ENCODE measurements around the gene VPS26A. TPM values are rescaled to one million over a fixed set of nuclear protein-coding genes. Genes with fewer than 3 reads are reported as not detected.
A peak's percentile ranks its signal among the peaks of the same experiment; 100 is the strongest.

Gene VPS26A
- total RNA-seq, 6 experiments from 2014 or later = 47.9 to 62.8 (median 61.4) TPM

DNA sequence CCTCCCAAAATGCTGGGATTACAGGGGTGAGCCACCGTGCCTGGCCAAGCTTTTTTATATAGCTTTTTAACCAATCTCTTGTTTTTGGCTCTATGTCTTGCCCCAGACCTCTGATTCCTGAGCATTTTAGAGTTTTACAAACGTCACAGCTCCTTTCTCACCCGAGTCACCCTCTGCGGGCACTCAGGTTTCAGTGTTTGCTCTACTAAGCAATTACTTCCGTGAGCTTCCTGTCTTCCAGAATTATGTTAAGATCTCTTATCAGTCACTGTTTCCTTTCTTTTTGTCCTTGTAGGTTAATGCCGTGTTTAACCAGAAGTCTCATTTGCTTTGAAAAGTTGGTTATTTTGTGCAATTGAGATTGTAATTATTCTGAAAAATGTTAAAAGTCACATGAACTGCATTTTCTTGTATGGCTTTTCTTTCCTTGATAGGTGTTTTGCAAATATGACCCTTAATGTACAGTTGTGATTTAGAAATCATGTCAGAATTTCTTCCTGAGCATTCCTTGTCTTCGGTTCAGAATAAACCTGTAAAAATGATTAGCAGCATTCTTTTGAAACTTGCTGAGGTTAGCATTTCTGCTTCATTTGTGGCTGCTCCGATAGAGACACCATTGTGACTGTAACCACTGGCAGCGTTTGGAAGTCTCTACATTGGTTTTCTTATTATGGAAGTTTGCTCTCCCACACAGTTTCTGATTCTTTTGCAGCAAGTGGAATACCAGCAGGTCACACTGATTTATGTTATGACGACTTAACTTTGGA is 91.6 kb downstream of the VPS26A start:
- DNase-seq = no peak
- TF ChIP-seq, protein P1, sequence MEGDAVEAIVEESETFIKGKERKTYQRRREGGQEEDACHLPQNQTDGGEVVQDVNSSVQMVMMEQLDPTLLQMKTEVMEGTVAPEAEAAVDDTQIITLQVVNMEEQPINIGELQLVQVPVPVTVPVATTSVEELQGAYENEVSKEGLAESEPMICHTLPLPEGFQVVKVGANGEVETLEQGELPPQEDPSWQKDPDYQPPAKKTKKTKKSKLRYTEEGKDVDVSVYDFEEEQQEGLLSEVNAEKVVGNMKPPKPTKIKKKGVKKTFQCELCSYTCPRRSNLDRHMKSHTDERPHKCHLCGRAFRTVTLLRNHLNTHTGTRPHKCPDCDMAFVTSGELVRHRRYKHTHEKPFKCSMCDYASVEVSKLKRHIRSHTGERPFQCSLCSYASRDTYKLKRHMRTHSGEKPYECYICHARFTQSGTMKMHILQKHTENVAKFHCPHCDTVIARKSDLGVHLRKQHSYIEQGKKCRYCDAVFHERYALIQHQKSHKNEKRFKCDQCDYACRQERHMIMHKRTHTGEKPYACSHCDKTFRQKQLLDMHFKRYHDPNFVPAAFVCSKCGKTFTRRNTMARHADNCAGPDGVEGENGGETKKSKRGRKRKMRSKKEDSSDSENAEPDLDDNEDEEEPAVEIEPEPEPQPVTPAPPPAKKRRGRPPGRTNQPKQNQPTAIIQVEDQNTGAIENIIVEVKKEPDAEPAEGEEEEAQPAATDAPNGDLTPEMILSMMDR (IDR thresholded peaks at IDR 0.05) = no peak
- H3K4me3 Mint-ChIP-seq = peak overlapping the region; percentile 33
- no peaks in the 10 kb centered on the region for H3K36me3 Mint-ChIP-seq (ENCODE audit: low read depth)
- no peaks in the 10 kb centered on the region for H3K9me3 Mint-ChIP-seq
- peaks cover 37% of the 10 kb centered on the region for H3K4me1 Mint-ChIP-seq (ENCODE audit: low read depth)
- no peak overlapping the region; the same call in 1 of the 2 replicates for H3K27ac Mint-ChIP-seq
- no peaks in the 10 kb centered on the region for H3K27me3 Mint-ChIP-seq (ENCODE audit: insufficient read depth)

DNA sequence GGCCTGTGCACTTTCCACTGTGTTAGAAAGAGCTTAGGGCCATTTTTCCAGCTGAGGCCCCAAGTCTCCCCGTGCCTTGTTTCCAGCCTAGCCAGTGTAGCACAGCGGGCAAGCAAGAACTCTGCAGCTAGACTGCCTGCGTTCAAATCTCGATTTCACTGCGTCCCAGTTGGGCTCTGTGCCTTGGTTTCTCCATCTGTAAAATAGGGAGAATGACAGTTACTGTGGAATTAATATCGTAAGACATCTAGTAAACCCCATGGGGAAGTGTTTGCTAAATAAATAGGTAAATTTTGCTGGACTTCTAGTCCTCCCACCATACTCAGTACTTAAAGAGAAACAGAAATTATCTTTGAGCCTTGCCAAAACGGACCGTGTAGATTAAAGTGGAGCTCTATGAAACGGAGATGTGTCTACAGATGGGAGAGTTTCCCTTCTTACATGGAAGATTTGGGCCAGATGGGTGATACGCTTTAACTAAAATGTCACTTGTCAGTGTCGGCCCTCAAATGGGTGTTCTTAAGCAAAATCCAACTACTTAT is 92.7 kb downstream of the VPS26A start:
- Mint-ChIP-seq H3K4me1 (ENCODE audit: low read depth) (peaks cover 40% of the 10 kb centered on the region), H3K27me3 (ENCODE audit: insufficient read depth) (no peaks in the 10 kb centered on the region), H3K9me3 (no peaks in the 10 kb centered on the region), H3K36me3 (ENCODE audit: low read depth) (no peaks in the 10 kb centered on the region), H3K4me3 (no peak overlapping the region), H3K27ac (no peak overlapping the region)
- TF ChIP-seq, protein P1 (IDR thresholded peaks at IDR 0.05) = no peak
- no peak for DNase-seq

DNA sequence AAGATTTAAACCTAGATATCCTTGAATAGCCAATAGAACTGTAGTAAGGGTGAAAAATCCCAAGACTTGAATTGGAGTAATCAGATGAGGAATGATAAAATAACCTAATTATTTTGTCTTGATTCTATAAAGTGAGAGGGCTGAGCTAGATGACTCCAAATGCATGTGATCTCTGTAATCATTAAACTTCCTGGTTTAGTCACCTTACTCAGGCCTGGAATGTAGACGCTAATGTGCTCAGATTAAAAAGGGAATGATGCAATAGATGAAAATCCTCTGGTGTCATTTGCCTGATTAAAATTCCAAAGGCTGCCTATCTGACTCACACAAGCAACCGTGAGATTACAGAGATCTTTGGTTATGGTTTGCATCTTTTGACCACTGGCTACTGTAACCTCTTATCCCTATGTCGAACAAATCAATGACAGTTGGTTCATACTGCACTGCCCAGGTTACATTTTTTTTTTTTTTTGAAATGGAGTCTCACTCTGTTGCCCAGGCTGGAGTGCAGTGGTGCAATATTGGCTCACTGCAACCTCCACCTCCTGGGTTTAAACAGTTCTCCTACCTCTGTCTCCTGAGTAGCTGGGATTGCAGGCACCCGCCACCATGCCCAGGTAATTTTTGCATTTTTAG is 93.3 kb downstream of the VPS26A start:
- peak; percentile 77 for DNase-seq

DNA sequence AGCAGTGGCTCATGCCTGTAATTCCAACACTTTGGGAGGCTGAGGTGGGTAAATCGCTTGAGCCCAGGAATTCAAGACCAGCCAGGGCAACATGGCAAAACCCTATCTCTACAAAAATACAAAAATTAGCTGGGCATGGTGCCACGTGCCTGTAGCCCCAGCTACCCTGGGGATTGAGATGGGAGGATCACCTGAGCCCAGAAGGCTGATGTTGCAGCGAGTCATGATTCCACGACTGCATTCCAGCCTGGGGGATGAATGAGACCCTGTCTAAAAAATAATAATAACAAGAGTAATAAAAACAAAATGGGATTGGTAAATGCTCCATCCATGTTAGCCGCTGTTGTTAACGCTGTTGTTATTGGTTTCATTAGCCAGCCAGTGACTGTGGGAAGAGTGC is 94.9 kb downstream of the VPS26A start:
- Mint-ChIP-seq H3K27ac (no peak overlapping the region), H3K4me1 (ENCODE audit: low read depth) (peaks cover 55% of the 10 kb centered on the region), H3K4me3 (no peak overlapping the region), H3K36me3 (ENCODE audit: low read depth) (no peaks in the 10 kb centered on the region), H3K9me3 (no peaks in the 10 kb centered on the region), H3K27me3 (ENCODE audit: insufficient read depth) (no peaks in the 10 kb centered on the region)
- DNase-seq = no peak
- TF ChIP-seq, protein P1 (IDR thresholded peaks at IDR 0.05) = no peak

More for the DNA sequence above, 93.3 kb downstream of the VPS26A start:
- Mint-ChIP-seq H3K9me3 (no peaks in the 10 kb centered on the region), H3K27me3 (ENCODE audit: insufficient read depth) (no peaks in the 10 kb centered on the region), H3K36me3 (ENCODE audit: low read depth) (no peaks in the 10 kb centered on the region), H3K4me3 (no peak overlapping the region), H3K4me1 (ENCODE audit: low read depth) (peaks cover 45% of the 10 kb centered on the region), H3K27ac (peak overlapping the region; percentile 43; the same call in 1 of the 2 replicates)
- TF ChIP-seq, protein P1 (IDR thresholded peaks at IDR 0.05) = no peak

DNA sequence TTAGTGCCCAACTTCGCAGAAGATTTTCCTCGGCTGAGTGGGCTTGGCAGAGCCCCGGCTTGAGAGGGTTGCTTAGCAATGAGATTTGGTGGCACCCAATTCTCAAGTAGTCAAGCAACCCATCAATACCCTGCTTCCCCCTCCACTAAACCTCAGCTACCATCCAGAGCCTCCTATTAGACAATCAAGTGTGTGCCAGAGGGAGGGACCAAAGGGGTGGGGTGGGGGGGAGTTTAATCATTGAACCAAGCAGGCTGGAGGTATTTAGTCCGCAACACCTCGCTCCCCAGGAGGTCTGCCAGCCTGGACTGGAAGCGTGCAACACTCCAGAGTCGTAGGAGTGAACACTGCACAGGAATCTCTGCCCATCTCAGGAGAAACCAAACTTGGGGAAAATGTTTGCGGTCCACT is 96.1 kb downstream of the VPS26A start, which contains the start of gene HKDC1:
Gene HKDC1 (plus strand): TSS at position 292 of the 411 bp plus-strand sequence. CDS start 104 bp downstream, at position 396.
- H3K9me3 Mint-ChIP-seq = no peaks in the 10 kb centered on the region
- no peak within 1 kb of the TSS for H3K4me3 Mint-ChIP-seq
- H3K27ac Mint-ChIP-seq = no peak within 1 kb of the TSS; the same call in 1 of the 2 replicates
- H3K27me3 Mint-ChIP-seq (ENCODE audit: insufficient read depth) = no peaks in the 10 kb centered on the region
- peaks cover 62% of the 10 kb centered on the region for H3K4me1 Mint-ChIP-seq (ENCODE audit: low read depth)
- H3K36me3 Mint-ChIP-seq (ENCODE audit: low read depth) = no peaks in the 10 kb centered on the region
- TF ChIP-seq, protein P1 (IDR thresholded peaks at IDR 0.05) = no peak
- DNase-seq = no peak

Measured in HFFc6 (cell line).